Fibroblast of lung (primary cell): ENCODE measurements around the gene SHANK1.

Experiments used
- EZH2 ChIP-seq: IDR thresholded peaks from 2 replicates; pipeline ENCODE4 v1.5.1; 2012; ENCODE audit warnings: low read length, control low read depth, mild to moderate bottlenecking; ENCODE audit errors: missing control alignments
- TF ChIP-seq, protein P1 (sequence below), 2 donors: IDR thresholded peaks in 1 of 2; conservative IDR thresholded peaks in 1 of 2; 1 replicate in 1 of 2; 2 replicates in 1 of 2; pipeline ENCODE4 v1.5.1; 2011 to 2012; ENCODE audit warnings: low read length in 2 of 2, control low read depth in 1 of 2, inconsistent platforms in 1 of 2, low read depth in 1 of 2, mild to moderate bottlenecking in 1 of 2

DNA sequence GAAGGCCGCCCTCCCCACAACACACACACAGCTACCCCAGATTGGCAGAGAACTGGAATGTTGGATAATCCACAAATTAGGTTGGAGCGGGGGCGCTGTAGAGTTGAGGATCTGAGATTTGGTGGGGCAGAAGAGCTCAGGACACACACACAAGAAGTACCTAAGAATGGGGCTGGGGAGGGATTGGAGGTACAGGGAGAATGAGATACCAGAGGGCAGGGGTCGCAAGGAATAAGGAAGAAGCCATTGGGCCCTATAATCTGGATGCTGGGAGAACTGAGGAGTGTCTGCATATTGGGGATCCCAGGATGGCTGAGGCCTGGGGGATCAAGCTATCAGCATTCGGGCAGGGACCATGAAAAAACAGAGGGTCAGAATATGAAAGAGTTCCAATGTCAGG lies 91.5 kb downstream of the SHANK1 start:
- TF ChIP-seq, protein P1, sequence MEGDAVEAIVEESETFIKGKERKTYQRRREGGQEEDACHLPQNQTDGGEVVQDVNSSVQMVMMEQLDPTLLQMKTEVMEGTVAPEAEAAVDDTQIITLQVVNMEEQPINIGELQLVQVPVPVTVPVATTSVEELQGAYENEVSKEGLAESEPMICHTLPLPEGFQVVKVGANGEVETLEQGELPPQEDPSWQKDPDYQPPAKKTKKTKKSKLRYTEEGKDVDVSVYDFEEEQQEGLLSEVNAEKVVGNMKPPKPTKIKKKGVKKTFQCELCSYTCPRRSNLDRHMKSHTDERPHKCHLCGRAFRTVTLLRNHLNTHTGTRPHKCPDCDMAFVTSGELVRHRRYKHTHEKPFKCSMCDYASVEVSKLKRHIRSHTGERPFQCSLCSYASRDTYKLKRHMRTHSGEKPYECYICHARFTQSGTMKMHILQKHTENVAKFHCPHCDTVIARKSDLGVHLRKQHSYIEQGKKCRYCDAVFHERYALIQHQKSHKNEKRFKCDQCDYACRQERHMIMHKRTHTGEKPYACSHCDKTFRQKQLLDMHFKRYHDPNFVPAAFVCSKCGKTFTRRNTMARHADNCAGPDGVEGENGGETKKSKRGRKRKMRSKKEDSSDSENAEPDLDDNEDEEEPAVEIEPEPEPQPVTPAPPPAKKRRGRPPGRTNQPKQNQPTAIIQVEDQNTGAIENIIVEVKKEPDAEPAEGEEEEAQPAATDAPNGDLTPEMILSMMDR (conservative IDR thresholded peaks at IDR 0.05 in 1 of 2, IDR thresholded peaks at IDR 0.05 in 1 of 2; ENCODE audit: low read depth in 1 of 2, low read length in 2 of 2) = no peak
- TF ChIP-seq EZH2 = no peak
